RPMI7951 (cell line): ENCODE results near the gene CEBPG. TPM values are rescaled to one million over a fixed set of nuclear protein-coding genes. Genes with fewer than 3 reads are reported as not detected.

Source experiments
- DNase-seq: peaks from one replicate; pipeline ENCODE4 v3.0.0-alpha.2; 2012; ENCODE audit warnings: low read depth
- total RNA-seq: library from RNA; depleted of rRNA; stranded (reverse); fragments of >200 nt; shearing (Covaris generic); gene quantifications from 2 replicates; pipeline ENCODE4 v1.2.3, GENCODE V29; 2014; rRNA removed

CEBPG gene
- total RNA-seq, 1 experiment from 2014 or later = 15.0 TPM

DNA sequence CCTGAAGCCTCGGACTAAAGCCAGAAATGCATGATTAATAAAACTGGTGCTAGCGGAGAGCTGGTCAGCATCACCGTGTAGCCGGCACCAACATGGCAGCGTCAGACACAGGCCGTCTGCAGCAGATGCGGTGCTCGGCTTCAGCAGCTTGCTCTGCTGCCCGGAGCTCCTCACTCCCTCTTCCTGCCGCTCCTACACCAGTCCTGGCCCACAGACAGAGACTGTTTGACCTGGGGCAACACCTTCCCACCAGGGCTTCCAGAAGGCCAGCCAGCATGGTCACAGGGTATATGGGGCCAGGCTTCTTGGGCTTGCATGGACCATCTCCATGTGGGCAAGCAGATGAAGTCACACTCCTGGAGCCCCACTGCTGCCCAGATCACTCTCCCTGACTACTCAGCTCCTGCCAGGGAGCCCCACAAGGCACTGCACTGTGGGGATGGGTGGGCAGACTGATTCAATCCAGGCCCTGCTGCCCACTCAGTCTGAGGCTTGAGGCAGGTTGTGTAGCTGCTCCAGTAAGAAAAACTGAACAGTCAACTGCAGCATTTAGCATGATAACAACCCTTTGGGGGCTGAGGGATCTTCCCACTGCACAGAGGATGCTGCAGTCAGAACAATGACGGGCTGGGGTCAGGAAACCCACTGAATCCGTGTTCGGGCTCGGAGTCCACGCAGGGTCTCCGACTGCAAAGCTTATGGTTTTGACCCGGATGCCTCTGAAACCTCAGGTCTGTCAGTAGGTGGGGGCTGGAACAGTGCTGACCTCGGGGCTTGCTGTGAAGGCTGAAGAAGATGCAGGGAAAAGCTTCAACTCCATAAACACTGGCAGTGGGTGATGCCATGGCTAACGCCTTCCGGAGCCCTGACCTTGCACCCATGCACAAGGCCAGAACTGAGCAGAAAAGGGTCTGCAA lies 45.6 kb downstream of the CEBPG start:
- DNase-seq = no peak

DNA sequence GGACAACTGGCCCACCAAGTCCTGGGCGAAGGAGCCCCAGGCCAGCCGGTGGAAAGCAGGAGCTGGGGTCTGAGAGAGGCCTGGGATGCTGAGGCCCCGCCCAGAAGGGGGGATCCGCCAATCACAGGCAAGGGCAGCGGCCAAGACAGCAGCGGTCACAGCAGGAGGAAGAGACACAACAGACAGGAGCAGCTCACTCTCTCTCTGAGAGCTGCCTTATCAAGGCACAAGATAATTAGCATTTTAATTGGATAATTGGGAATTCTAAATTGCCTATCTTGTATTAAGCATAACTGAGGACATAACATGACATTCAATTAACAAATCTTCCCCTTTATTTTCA lies 46.2 kb downstream of the CEBPG start:
- no peak for DNase-seq

DNA sequence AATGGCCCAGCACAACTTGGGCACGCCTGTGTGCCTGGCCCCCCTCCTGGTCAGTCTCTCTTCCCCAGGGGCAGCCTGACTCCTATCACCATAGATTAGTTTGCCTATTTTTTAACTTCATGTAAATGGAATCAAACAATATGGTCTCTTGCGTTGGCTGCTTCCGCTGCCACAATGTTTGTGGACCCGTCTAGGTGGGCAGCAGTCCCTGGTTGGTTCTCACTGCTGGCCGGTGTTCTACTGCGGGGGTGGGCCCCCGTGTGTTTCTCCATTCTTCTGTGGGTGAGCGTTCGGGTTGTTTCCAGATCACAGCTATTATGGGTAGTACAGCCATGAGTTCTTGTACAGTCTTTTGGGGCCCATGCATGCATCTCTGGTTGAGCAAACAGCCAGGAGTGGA lies 47.3 kb downstream of the CEBPG start:
- DNase-seq = no peak

DNA sequence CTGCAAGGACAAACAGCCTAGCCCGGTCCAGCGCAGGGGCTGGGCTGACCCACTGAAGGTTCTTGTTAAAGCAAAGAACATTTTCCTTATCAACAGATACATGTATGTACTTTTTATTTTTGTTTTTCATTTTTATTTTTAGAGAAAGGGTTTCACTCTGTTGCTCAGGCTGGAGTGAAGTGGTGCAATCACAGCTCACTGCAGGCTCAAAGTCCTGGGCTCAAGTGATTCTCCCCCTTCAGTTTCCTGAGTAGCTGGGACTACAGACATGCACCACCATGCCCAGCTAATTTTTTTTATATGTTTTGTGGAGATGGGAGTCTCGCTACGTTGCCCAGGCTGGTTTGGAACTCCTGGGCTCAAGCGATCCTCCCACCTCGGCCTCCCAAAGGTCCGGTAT lies 47.9 kb downstream of the CEBPG start:
- no peak for DNase-seq

DNA sequence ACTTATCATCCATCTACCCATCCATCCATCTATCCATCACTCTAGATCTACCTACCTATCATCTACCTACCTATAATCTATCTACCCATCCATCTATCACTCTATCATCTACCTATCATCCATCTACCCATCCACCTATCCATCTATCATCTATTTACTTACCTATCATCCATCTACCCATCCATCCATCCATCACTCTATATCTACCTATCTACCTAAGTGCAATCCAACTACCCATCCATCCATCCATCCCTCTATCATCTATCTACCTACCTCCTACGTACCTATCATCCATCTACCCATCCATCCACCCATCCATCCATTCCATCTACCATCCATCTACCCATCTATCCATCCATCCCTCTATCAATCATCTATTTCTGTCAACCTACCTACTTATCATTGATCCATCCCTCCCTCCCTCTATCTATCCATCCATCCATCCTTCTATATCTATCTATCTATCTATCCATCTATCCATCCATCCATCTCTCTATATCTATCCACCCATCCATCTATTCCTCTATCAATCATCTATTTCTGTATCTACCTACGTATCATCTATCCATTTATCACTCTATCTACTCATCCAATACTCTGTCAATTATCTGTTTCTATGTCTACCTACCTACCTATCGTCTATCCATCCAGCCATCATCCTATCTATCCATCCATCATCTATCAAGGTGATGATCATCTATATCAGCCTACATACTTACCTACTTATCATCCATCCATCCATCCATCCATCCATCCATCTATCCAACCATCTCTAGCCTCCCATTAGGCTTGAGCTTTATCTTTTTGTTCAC lies 49.1 kb downstream of the CEBPG start:
- DNase-seq = no peak

DNA sequence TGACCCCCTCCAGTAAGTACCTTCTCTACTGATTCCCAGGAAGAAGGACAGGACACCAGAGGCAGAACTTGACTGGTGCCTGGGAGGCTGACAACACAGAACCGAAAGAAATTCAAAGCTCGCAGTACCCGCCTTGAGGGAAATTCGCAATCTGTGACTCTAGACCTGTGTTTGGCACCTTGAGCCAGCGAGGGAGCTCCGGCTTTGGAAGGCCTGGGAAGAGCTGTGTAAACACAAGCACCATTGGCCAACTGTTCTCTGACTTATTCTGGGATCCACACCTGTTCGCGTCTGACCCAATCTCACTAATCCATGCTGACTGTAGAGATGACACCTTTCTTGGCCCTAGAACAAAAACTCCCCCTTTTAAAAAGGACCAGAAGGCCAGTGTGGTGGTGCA lies 50.7 kb downstream of the CEBPG start:
- DNase-seq = no peak

DNA sequence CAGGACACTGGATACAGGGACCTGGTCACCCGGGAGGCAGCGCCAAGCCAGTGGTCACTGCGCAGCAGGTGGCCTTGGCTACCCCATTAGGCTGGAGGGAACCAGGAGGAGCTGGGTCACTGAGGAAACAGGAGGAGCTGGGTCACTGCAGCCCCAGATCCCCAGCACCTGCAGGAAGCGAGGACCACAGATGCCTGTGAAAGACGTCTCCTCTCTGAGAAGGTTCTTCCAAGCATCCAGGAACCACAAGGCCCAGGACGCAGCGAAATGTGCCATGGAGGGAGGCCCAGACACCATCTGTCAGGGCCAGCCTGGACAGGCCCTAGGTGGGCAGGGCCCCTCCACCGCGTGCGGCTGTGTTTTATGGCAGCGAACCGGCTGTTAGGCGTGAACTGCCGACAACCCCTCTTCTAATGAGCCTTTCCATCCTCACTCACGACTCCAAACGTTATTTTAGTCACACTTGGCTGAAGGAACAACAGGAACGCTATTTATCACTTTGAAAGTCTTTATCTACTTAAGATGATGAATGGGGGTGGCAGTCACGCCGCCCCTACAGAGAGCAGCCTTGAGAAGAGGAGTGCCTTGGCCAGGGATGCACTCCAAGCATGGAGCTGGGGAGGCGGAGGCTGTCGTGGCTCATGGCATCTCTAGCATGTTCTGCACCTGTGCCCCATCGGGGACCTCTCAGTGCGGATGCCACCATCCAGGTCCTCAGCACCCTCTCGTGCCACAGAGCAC lies 53.3 kb downstream of the CEBPG start:
- DNase-seq = no peak

DNA sequence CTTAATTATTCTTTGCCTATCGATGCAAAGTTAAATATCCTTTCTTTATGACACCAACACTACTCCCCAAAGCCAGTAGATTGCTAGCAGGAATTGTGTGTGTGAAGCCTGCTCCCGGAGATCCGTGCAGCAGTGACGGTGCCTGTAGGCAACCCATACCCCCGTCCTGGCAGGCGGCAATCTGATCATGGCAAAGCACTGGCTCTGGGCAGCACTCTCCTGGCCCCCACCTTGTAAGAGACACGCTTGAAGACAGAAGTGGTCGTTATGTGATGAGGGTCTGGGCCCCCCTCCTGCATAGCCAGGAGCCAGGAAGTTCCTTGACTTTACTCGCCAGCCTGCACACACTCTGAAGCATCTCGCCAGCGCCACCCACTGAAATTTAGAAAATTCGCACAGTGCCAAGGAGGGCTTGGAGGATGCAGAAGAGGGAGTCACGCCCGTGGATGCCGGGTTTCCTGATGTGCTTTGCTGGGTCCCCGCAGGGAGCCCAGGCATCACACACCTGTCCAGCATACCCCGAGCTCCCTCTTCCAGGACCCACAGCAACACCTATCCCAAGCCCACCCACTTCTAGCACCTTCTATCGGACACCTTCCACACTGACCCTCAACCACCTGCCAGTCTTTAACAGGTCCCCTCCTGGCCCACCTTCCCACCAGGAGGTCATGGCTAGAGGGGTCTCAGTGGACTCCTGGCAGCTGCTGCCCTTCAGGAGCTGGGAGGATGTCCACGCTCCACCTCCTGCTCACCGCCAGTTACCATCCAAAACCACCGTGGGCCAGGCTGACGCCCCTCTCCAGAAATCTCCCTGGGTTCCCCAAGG lies 54.5 kb downstream of the CEBPG start:
- DNase-seq = no peak

DNA sequence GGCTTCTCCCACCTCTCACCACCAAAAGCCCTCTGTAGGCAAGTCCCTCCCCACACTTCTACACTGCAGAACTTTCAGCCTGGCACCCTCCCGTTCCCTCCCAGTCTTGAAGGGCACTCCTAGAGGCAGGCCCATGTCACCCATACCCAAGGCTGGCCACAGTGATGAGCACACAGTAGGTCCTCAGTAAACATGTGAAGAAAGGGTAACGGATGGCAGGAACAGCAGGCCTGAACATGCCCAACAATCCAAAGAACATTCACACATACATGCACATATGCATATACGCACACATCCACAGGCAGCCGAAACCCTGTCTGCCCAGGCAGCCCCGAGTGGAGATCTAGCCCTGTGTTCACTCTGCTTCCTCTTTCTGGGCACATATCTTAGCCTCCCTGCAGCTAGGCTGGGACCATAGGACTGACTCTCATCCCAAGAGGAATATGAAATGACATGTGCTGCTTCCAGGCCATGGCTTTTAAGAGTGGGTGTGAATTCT lies 55.2 kb downstream of the CEBPG start:
- no peak for DNase-seq

DNA sequence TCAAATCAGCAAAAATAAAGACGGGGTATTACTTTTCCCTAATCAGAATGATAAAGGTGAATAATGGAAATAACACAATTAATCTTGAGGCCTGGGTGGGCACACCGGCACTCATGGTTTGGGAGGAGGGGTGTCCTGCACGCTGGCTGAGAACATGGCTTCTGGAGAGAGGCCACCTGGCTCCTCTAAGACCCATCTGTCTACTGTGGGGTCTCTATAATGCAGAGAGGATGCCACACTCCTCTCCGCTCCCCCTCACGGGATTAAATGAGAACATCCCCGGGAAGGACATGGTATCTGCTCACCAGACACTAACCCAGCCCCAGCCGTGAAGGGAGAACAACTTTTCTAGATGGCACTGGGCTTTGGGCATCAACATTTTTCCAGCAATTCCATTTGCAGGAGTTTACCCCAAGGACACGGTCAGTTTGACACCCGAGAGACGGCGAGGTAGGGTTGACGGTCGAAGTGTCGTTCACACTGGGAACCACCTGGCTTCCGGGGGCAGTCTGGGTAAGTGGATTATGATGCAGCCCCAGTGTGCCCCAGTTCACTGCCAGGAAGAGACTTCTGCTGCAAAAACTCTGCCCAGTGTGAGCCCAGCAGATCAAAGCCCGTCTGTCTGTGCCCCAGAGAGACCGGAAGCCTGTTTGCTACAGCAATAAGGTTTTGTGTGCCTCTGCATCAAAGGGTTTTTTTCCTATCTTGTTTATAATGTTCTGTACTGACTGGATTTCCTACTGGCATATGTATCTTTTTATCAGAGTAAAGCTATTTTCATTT lies 56.6 kb downstream of the CEBPG start:
- DNase-seq = no peak

DNA sequence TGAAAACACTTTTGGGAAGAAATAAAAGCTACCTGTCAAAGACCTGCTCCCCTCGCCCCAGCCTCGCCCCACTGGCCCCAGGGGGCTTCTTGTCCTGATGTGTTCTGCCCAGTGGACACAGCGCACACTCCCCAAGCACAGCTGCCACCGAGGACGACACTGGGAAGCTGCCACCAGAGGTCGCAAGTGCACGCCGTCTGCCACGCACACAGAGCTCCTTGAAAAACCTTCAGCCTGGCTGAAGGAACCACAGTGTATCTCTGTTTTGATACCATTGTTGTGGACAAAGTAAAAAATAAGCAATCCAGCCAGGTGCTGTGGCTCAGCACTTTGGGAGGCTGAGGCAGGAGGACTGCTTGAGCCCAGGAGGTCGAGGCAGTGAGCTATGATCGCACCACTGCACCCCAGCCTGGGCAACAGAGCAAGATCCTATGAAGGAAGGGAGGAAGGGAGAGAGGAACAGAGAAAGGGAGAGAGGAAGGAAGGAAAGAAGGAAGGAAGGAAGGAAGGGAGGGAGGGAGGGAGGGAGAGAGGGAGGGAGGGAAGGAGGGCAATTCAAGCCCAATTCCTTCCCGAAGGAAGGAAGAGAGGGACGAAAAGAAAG lies 57.3 kb downstream of the CEBPG start:
- peak; percentile 53 for DNase-seq

DNA sequence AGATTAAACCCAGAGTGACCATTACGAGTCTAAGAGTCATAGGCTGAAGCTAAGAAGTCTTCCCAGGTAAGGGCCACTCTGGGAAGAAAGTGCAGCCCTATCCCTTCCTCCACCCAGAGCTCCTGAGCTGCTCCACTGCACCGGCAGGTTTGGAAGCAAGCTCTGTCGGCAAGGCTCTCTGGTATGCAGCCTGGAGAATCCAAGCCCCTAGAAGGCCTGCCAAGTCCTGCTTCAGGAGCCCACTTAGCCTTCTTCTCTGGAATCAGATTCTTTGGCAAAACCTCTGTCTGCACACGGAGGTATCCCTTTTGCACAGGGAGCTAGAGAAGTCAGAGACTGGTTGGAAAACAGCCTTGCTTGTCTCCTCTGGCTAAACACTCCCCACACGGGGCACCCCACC lies 58.5 kb downstream of the CEBPG start:
- DNase-seq = no peak

Other genes with a start within 250 kb of the CEBPG start
- gene WDR88, start 241.6 kb upstream of the CEBPG start, total RNA-seq = not detected in 2 replicates
- gene LRP3, start 179.4 kb upstream of the CEBPG start, total RNA-seq = 0.68 and 0.72 TPM in 2 replicates
- not detected in 2 replicates for gene SLC7A10, start 147.9 kb upstream of the CEBPG start, total RNA-seq
- under 0.01 TPM in 1 of 2 replicates, not detected in the other for gene CEBPA, start 71.2 kb upstream of the CEBPG start, total RNA-seq
- 50.9 and 54.7 TPM in 2 replicates for gene PEPD, start 148.1 kb downstream of the CEBPG start, total RNA-seq
- gene CHST8, start 248.2 kb downstream of the CEBPG start, total RNA-seq = not detected in 2 replicates